Right lobe of liver (tissue), 4 donors: ENCODE results near the gene CR2.

ENCODE experiments used
- CTCF ChIP-seq, 4 donors: fragments of 200-600 bp in 3 of 4; fragments of 450-650 bp in 1 of 4; IDR thresholded peaks; one replicate each; pipeline versions ENCODE4 v1.5.1 to v1.8.0; 2016 to 2022; ENCODE audit warnings: antibody characterized with exemption in 4 of 4, mild to moderate bottlenecking in 2 of 4
- POLR2A ChIP-seq: fragments of 450-650 bp; IDR thresholded peaks from one replicate; pipeline ENCODE4 v1.6.1; 2017; ENCODE audit warnings: antibody characterized with exemption, mild to moderate bottlenecking
- donor health status: DM: no; HTN: no; CAD: no.
- donor health status: DM: no; HTN: no; CAD: no.
- donor health status: DM: no; HTN: yes; CAD: no.

GRCh38 chr1:207518608-207519236, 64.6 kb downstream of the CR2 start:
- TF ChIP-seq CTCF (IDR thresholded peaks at IDR 0.05) (no peak), POLR2A (no peak)
